Calu3 (cell line): ENCODE results near the gene CAPN9. TPM values are rescaled to one million over a fixed set of nuclear protein-coding genes. Genes with fewer than 3 reads are reported as not detected.

ENCODE experiments used
- BruUV-seq: library from RNA; stranded (reverse); fragments of 400-500 nt; replicated peaks from 2 replicates; lab custom pipeline; 2021; lab: Mats Ljungman, UMichigan
- CTCF ChIA-PET: fragments of 300-600 bp; sonication (Branson Sonifier 250); formaldehyde crosslinking; loops from one replicate; lab custom pipeline; 2022; ENCODE audit warnings: antibody characterized with exemption; lab: Charles Lee
- DNase-seq: peaks from one replicate; pipeline ENCODE4 v3.0.0; 2022
- H3K27ac Mint-ChIP-seq: one replicate; pipeline ENCODE4 v1.8.0; 2022; ENCODE audit warnings: mixed read lengths; ENCODE audit not compliant: unreplicated experiment
- H3K27me3 Mint-ChIP-seq: one replicate; pipeline ENCODE4 v1.8.0; 2022; ENCODE audit warnings: mixed read lengths; ENCODE audit not compliant: unreplicated experiment
- H3K36me3 Mint-ChIP-seq: one replicate; pipeline ENCODE4 v1.8.0; 2022; ENCODE audit warnings: mild to moderate bottlenecking, moderate library complexity, mixed read lengths; ENCODE audit not compliant: insufficient read depth, unreplicated experiment
- H3K4me1 Mint-ChIP-seq: one replicate; pipeline ENCODE4 v1.8.0; 2022; ENCODE audit warnings: mild to moderate bottlenecking, low read depth, mixed read lengths; ENCODE audit not compliant: unreplicated experiment
- H3K4me3 Mint-ChIP-seq: one replicate; pipeline ENCODE4 v1.8.0; 2022; ENCODE audit warnings: mild to moderate bottlenecking, low read depth, moderate library complexity, mixed read lengths; ENCODE audit not compliant: unreplicated experiment
- H3K9me3 Mint-ChIP-seq: one replicate; pipeline ENCODE4 v1.8.0; 2022; ENCODE audit warnings: low read depth, mixed read lengths; ENCODE audit not compliant: unreplicated experiment
- intact Hi-C: fragments of 100-400 bp; cut with micrococcal nuclease; formaldehyde crosslinking; loops from one replicate; pipeline ENCODE4 v1.10.0; 2022; ENCODE audit not compliant: unreplicated experiment
- total RNA-seq: library from RNA; stranded (reverse); gene quantifications from 2 replicates; pipeline ENCODE4 v1.2.3, GENCODE V29; 2022
- TF ChIP-seq, protein P1 (sequence below): fragments of 200-600 bp; IDR thresholded peaks from one replicate; pipeline ENCODE4 v1.8.0; 2022; ENCODE audit warnings: antibody characterized with exemption; ENCODE audit not compliant: unreplicated experiment

CAPN9 gene
- total RNA-seq, 1 experiment from 2014 or later = not detected

DNA sequence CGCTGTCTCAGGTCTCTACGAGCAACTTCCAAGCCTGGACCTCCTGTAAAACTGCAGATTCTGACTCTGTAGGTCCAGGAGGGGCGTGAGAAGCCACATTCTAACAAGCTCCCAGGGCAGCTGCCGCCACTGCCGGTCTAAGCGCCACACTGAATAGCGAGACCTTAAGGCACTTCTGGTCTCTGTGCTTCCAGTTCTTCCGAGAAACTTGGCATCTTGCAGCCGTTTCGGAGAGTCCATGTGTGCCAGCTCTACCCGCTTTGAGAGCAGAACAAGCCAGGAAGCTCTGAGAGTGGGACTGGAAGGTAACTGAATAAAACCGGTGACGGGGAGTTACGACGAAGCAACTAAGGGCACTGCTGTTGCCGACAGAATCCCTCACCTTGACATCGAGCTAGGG, 45.8 kb upstream of the CAPN9 start:
- Mint-ChIP-seq H3K4me3 (no peak overlapping the region), H3K4me1 (peaks cover 14% of the 10 kb centered on the region), H3K27ac (no peak overlapping the region), H3K36me3 (no peaks in the 10 kb centered on the region), H3K9me3 (no peaks in the 10 kb centered on the region), H3K27me3 (no peaks in the 10 kb centered on the region)
- CTCF ChIA-PET = no interaction called here
- no TSS peak for BruUV-seq
- TF ChIP-seq, protein P1, sequence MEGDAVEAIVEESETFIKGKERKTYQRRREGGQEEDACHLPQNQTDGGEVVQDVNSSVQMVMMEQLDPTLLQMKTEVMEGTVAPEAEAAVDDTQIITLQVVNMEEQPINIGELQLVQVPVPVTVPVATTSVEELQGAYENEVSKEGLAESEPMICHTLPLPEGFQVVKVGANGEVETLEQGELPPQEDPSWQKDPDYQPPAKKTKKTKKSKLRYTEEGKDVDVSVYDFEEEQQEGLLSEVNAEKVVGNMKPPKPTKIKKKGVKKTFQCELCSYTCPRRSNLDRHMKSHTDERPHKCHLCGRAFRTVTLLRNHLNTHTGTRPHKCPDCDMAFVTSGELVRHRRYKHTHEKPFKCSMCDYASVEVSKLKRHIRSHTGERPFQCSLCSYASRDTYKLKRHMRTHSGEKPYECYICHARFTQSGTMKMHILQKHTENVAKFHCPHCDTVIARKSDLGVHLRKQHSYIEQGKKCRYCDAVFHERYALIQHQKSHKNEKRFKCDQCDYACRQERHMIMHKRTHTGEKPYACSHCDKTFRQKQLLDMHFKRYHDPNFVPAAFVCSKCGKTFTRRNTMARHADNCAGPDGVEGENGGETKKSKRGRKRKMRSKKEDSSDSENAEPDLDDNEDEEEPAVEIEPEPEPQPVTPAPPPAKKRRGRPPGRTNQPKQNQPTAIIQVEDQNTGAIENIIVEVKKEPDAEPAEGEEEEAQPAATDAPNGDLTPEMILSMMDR = no peak
- intact Hi-C loops = no loop called here
- no peak for DNase-seq

DNA sequence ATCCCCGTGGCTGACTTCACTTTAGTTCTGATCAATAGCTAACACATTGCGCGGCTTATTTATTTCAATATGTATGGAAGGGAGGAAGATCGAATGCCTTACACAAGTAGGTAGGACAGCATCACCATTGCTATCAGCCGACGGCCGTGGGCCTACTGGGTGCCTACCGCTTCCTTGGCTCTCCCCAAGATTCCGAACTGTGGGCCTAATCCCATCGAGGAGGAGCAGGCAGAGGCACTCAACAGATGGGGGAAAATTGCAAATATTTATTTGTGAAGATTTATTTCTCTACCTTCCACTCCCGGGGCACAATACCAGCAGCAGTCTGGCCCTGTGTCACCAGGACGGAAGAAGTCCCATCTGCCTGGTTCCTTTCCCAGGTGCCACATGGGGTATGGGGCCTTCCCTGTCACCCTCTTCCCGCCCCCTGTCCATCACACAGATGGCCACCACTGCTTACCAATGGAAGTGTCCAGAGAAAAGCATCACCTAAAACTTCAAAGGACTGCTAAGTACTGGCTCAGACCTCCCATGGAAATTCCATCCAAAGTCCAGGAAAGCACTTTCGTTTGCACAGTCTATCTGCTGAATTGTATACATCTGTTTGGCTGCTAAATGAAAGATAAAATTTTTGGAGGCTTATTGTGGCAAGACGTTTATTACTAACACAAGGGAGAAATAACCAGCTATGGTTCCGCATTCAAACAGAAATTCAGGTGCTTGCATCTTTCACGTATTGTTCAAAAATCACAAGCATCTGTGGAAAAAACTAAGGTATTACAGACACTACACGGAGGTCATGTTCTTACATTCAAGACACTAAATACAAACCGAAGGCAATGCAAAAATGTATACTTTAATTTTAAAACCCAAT, 45.1 kb upstream of the CAPN9 start:
- peaks cover 14% of the 10 kb centered on the region for H3K4me1 Mint-ChIP-seq
- no TSS peak for BruUV-seq

DNA sequence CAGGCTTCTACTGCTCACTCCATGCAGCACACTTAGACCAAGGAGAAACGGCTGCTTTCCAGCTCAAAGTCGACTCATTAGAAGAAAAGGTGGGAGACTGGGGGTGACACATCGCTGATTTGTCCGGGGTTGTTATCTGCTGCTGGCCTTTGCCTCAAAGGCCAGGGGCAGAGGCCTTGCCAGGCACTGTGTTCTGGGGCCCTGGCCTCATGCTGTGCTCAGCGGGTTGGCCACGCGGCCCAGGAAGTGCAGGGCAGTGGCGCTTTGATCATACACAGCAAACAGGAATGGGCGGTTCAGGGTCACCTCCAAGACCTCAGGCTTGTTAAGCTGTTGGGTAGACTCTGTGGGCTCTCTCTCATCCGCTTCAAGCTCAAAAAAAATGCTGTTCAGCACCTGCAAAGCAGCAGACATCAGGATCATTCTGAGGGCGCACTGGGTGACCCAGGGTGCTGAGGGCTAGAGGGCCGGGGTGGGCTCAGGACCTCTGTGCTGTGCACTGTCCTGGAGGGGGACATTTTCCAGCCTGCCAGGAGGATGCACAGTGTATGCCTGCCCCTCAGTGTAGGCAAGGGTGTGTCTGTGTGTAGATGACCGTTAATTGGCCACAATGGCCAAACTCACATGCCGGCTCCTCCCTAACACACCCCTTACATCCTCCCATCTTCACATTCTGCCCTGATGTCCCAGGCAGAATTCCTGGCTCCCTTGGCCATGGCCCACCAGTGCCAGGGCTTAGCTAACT, 44.1 kb upstream of the CAPN9 start:
- TF ChIP-seq, protein P1 = no peak
- CTCF ChIA-PET = no interaction called here
- H3K4me1 Mint-ChIP-seq = peaks cover 16% of the 10 kb centered on the region
- H3K27ac Mint-ChIP-seq = no peak overlapping the region
- no peaks in the 10 kb centered on the region for H3K27me3 Mint-ChIP-seq
- no peaks in the 10 kb centered on the region for H3K36me3 Mint-ChIP-seq
- DNase-seq = peak; percentile 46
- H3K4me3 Mint-ChIP-seq = no peak overlapping the region
- H3K9me3 Mint-ChIP-seq = no peaks in the 10 kb centered on the region
- intact Hi-C loops = no loop called here
- BruUV-seq = no TSS peak

More for the DNA sequence above, 45.1 kb upstream of the CAPN9 start:
- TF ChIP-seq, protein P1 = no peak
- H3K27me3 Mint-ChIP-seq = no peaks in the 10 kb centered on the region
- no peak overlapping the region for H3K4me3 Mint-ChIP-seq
- no peak overlapping the region for H3K27ac Mint-ChIP-seq
- DNase-seq = no peak
- H3K36me3 Mint-ChIP-seq = no peaks in the 10 kb centered on the region
- intact Hi-C loops = no loop called here
- CTCF ChIA-PET = no interaction called here
- H3K9me3 Mint-ChIP-seq = no peaks in the 10 kb centered on the region

DNA sequence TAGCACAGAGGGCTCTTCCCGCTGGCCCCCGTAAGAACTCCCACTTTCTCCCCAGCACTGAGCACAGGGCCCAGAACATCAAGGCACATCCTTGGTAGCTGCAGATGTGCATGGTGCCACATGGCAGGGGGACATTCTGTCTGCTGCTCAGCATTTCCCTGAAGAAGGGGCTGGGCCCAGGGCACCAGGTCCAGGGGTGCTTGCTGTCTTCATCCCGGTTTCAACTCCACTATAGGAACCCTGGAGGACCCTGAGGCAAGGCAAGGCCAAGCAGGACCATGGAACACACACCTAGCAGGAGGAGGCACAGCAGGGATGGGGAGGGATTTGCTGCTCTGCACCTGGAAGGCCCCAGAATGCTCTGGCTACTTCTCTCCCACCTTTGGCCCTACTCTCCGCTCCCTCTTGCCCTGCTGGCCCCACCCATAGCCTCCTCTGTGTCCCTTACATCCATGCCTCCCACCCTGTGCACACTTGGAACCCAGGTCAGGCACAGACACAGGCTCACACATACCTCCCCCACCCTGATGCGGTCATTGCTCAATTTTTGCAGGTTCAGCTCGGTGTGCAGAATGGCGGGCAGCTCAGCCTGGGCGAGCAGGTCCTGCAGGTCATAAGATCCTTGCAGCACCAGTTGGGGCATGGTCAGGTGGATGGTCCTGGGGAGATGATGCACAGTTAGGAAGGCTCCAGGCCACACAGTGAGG, 43.4 kb upstream of the CAPN9 start:
- H3K27me3 Mint-ChIP-seq = no peaks in the 10 kb centered on the region
- H3K4me3 Mint-ChIP-seq = no peak overlapping the region
- no TSS peak for BruUV-seq
- TF ChIP-seq, protein P1 = no peak
- H3K36me3 Mint-ChIP-seq = peaks cover 5% of the 10 kb centered on the region
- DNase-seq = no peak
- no peaks in the 10 kb centered on the region for H3K9me3 Mint-ChIP-seq
- H3K4me1 Mint-ChIP-seq = peaks cover 23% of the 10 kb centered on the region
- intact Hi-C loops = no loop called here
- CTCF ChIA-PET = no interaction called here
- no peak overlapping the region for H3K27ac Mint-ChIP-seq
